Lower leg skin (tissue), 3 donors: ENCODE results near the gene NEU1.

Experiments used
- CTCF ChIP-seq, 3 donors: fragments of 450-650 bp; IDR thresholded peaks; one replicate each; pipeline ENCODE4 v1.5.1; 2016; ENCODE audit warnings: antibody characterized with exemption in 3 of 3, mild to moderate bottlenecking in 3 of 3, moderate library complexity in 2 of 3
- POLR2A ChIP-seq, 2 donors: fragments of 450-650 bp; IDR thresholded peaks; one replicate each; pipeline ENCODE4 v1.6.1; 2016 to 2017; ENCODE audit warnings: antibody characterized with exemption in 2 of 2, mild to moderate bottlenecking in 1 of 2, moderate library complexity in 1 of 2

GRCh38 chr6:31908791-31909190 lies 46.2 kb upstream of the NEU1 start:
- TF ChIP-seq CTCF (IDR thresholded peaks at IDR 0.05) (no peak), POLR2A (IDR thresholded peaks at IDR 0.05) (no peak)
